Fibroblast of skin of right quadriceps (primary cell): ENCODE data around the gene TMEM154.

Source experiments
- DNase-seq: peaks from one replicate; pipeline ENCODE4 v3.0.0-alpha.2; 2013

Gene TMEM154

DNA sequence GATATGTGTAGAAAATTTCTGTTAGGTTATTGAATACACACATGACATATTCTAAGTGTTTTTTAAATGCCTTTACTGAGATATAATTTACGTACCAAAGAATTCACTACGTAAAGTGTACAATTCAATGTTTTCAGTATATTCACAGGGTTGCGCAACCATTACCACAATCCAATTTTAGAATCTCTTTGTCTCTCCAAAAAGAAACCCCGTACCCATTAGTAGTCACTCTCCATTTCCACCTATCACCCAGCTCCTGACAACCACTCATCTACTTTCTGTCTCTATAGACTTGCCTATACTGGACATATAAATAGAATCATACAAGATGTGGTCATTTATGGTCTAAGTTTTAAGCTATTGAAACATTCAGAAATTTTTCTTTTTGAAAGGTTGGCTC lies 90.9 kb downstream of the TMEM154 start:
- no peak for DNase-seq

DNA sequence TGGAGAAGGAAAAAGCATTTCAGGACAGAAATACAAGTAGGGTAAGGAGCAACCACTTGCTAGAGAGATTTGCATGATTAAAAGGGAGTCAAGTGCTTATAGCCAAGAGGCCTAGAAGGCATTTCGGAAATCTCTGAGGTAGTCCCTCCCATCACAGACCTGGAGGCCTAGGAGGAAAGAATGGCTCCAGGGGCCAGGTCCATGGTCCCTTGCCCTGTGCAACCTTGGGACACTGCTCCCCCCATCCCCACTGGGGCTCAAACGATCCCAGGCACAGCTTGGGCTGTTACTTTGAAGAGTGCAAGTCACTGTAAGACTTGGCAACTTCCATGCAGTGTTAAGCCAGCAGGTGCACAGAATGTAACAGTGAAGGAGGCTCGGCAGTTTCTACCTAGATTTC lies 92.7 kb downstream of the TMEM154 start:
- no peak for DNase-seq

- no peak for DNase-seq
These were observed 93.1 kb downstream of the TMEM154 start for GRCh38 chr4:152586668-152587067.

GRCh38 chr4:152585023-152585441 lies 94.8 kb downstream of the TMEM154 start:
- no peak for DNase-seq

DNA sequence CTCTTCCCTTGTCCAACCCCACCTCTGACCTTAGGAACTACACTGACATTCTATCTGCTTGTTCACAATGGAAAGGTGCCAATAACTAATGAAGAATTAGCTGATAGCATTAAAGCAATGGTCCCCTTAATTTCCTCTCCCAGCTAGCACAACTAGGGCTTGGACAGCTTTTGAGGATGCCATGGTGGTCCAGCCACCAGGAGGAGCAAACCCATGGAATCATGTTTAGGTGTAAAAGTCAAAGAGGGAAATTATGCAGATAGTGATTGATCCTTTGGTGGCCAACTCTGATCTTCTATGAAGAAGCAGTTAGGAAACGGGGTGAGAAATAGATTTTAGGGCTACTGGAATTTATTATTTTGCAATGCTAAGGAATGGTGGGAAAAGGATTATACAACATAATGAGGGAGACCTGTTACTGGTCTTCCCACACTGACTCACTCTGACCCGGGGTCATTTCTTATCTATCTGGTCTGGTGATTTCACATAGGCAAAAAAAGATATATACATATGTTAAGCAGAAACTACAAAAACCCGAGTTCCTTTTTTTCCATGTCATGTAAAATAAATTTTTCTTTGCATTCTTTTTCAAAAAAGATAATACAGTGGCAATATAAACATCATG lies 98.1 kb downstream of the TMEM154 start:
- no peak for DNase-seq

- no peak for DNase-seq
These were observed 99.9 kb downstream of the TMEM154 start for GRCh38 chr4:152579916-152580315.

DNA sequence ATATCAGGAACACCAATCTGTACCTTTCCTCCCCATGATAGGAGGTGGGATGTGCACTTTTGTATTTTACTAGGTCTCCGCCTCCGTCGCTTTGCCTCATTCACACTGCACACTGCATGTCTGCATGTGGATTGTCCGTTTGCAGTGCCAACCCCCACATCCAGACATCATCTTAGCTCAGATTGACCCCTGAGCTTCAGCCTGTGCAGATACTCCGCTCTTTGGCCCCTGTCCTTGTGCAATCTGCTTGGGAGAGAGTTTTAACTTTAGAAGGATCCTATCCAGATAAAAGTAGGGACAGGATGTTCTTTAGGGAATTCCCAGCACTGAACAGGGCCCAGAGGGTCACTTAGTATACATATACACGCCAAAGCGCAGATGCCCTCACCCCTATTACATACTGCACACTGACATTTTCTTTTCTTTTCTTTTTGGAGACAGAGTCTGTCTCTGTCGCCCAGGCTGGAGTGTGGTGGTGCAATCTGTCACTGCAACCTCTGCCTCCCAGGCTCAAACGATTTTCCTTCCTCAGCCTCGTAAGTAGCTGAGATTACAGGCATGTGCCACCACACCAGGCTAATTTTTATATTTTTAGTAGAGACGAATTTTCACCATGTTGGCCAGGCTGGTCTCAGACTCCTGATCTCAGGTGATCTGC lies 100.6 kb downstream of the TMEM154 start:
- DNase-seq, result no peak

DNA sequence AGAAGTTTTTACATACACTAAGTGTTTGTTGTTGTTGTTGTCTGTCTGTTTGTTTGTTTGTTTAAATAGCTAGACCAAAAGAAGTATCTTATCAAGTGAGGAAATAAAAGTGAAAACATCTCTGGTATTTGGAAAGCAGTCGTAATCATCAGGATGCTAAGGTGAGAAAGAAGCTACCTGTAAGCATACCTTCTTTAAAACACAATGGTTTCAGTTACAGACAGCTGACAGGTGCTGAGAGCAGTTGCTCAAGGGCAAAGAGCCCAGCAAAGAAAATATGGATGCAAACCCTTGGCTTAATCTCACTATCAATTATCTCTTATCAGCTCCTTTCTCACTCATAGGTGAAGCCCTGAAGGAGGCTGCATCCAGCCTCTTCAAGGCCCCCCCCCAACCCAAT lies 101.1 kb downstream of the TMEM154 start:
- DNase-seq, result no peak

- no peak for DNase-seq
These were observed 101.9 kb downstream of the TMEM154 start for GRCh38 chr4:152577708-152578396.

GRCh38 chr4:152575533-152575932 lies 104.3 kb downstream of the TMEM154 start:
- DNase-seq, result no peak

GRCh38 chr4:152573861-152574260 lies 105.9 kb downstream of the TMEM154 start:
- DNase-seq, result no peak

GRCh38 chr4:152572417-152573086 lies 107.2 kb downstream of the TMEM154 start:
- peak; percentile 54 for DNase-seq

- no peak for DNase-seq
These were observed 108.0 kb downstream of the TMEM154 start for GRCh38 chr4:152571770-152572169.

DNA sequence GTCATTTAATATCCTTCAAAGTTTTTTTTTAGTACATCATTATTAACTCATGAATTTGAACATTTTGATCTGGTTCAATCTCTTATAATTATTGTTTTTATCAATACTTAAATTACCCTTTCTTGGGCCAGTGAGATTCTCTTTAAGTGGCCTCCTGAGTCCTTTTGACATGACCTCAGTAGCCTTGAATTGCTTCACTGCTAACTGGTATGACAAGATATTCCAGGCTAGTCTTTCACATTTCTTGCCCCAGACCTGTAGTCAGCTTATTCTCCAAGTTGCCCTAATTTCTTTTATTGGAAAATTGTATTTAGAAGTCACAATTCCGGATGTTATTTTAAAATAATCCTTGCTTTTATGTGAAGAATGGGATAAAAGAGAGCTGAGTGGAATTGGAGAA lies 108.5 kb downstream of the TMEM154 start:
- no peak for DNase-seq
